Measurements from ENCODE around the gene SLF2.

The SLF2 gene

DNA sequence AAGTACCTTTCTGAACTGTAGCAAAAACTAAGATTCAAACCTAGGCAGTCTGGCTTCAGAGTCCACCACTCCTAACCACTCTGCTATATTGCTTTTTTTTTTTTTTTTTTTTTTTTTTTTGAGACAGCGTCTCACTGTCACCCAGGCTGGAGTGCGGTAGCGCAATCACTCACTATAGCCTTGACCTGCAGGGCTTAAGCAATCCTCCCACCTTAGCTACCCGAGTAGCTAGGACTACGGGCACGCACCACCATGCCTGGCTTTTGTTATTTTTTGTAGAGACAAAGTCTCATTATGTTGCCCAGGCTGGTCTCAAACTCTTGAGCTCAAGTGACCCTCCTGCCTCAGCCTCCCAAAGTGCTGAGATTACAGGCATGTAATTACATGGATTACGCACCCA is 10.1 kb upstream of the SLF2 start:
- Histone ChIP-seq H3K9ac (ENCODE audit: low read length in 2 of 2) (no peak overlapping the region), H3K4me1 (ENCODE audit: control insufficient read depth, insufficient read depth, low read length) (no peaks in the 10 kb centered on the region), H3K36me3 (ENCODE audit: control insufficient read depth in 2 of 2, insufficient read depth in 2 of 2, low read length in 2 of 2) (no peaks in the 10 kb centered on the region), H3K4me3 (ENCODE audit: low read length in 2 of 2) (no peak overlapping the region), H3K27ac (ENCODE audit: low read length) (no peak overlapping the region), H3K27me3 (ENCODE audit: control insufficient read depth in 1 of 2, insufficient read depth in 2 of 2, low read length in 2 of 2) (peaks cover 6 to 7% of the 10 kb centered on the region in 2 donors), H3K9me3 (ENCODE audit: control insufficient read depth in 2 of 2, low read length in 2 of 2) (no peaks in the 10 kb centered on the region)

DNA sequence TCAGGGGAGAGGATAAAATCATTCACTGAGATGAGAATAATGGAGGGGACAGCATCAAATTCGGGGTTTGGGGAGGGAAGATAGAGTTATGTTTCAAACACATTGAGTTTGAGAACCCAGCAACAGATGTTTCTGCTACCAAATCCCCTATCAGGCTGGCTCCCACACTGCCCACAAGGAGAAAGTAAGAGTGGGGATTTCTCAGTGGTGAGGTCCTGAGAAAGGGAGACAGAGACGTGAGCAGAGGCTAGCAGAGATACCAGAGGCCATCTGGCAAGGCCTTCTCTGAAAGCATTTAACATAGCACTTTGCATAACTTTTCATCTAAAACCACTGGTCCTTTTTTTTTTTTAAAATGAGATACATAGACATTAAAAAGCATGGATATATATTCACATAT is 7.8 kb upstream of the SLF2 start:
- Histone ChIP-seq H3K27me3 (ENCODE audit: control insufficient read depth in 1 of 2, insufficient read depth in 2 of 2, low read length in 2 of 2) (peaks cover 5 to 6% of the 10 kb centered on the region in 2 donors), H3K4me3 (ENCODE audit: low read length in 2 of 2) (no peak overlapping the region), H3K9ac (ENCODE audit: low read length in 2 of 2) (no peak overlapping the region), H3K36me3 (ENCODE audit: control insufficient read depth in 2 of 2, insufficient read depth in 2 of 2, low read length in 2 of 2) (no peaks in the 10 kb centered on the region), H3K4me1 (ENCODE audit: control insufficient read depth, insufficient read depth, low read length) (no peaks in the 10 kb centered on the region), H3K27ac (ENCODE audit: low read length) (no peak overlapping the region), H3K9me3 (ENCODE audit: control insufficient read depth in 2 of 2, low read length in 2 of 2) (no peaks in the 10 kb centered on the region)

DNA sequence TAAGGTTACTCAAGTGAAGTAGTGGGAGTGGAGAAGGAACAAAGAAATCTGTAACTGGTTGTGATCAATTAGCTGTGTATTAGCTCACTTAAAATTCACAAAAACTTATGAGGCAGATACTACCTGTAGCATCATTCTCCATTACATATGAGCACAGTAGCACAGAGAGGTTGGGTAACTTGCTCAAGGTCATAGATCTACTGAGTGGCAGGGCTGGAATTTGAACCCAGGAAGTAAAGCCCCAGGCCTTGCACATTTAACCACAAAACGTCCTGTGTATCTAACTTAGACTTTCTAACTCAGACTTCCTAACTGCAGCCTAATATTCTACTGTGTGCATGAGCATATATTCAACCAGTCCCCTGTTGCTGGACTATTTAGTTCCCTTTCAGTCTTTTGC is 5.6 kb upstream of the SLF2 start:
- Histone ChIP-seq H3K9ac (ENCODE audit: low read length in 2 of 2) (no peak overlapping the region), H3K27me3 (ENCODE audit: control insufficient read depth in 1 of 2, insufficient read depth in 2 of 2, low read length in 2 of 2) (no peaks in the 10 kb centered on the region), H3K9me3 (ENCODE audit: control insufficient read depth in 2 of 2, low read length in 2 of 2) (no peaks in the 10 kb centered on the region), H3K4me1 (ENCODE audit: control insufficient read depth, insufficient read depth, low read length) (peaks cover 5% of the 10 kb centered on the region), H3K4me3 (ENCODE audit: low read length in 2 of 2) (no peak overlapping the region), H3K27ac (ENCODE audit: low read length) (no peak overlapping the region), H3K36me3 (ENCODE audit: control insufficient read depth in 2 of 2, insufficient read depth in 2 of 2, low read length in 2 of 2) (no peaks in the 10 kb centered on the region)

DNA sequence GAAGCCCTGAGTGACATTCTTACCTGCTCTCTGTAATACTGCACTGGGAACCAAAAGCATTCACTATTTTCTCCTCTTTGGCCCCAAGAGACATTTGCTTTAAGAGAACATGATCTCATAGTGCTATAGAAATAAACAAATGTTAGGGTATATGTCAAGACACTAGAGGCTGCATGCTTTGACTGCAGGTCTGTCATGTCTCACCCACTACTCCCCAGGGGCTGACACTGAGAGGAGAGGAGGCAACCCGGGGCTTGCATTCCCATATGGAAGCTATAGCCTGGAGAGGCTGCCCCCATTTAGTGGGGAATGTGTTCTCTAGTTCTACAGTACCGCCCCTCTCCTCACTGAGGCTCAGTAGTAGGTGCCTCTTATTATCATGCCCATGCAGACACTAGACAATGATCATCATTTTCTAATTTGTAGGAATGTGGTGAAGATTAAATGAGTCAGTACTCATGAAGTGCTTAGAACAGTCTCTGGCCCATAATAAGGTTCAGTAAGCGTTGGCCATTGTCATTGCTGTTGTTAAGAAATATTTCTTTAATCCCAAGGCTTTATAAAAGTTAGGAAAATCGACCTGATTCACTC is 4.9 kb upstream of the SLF2 start:
- Histone ChIP-seq H3K4me1 (ENCODE audit: control insufficient read depth, insufficient read depth, low read length) (peaks cover 6% of the 10 kb centered on the region), H3K9ac (ENCODE audit: low read length in 2 of 2) (no peak overlapping the region), H3K4me3 (ENCODE audit: low read length in 2 of 2) (no peak overlapping the region), H3K9me3 (ENCODE audit: control insufficient read depth in 2 of 2, low read length in 2 of 2) (no peaks in the 10 kb centered on the region), H3K27ac (ENCODE audit: low read length) (no peak overlapping the region), H3K27me3 (ENCODE audit: control insufficient read depth in 1 of 2, insufficient read depth in 2 of 2, low read length in 2 of 2) (no peaks in the 10 kb centered on the region), H3K36me3 (ENCODE audit: control insufficient read depth in 2 of 2, insufficient read depth in 2 of 2, low read length in 2 of 2) (no peaks in the 10 kb centered on the region)

DNA sequence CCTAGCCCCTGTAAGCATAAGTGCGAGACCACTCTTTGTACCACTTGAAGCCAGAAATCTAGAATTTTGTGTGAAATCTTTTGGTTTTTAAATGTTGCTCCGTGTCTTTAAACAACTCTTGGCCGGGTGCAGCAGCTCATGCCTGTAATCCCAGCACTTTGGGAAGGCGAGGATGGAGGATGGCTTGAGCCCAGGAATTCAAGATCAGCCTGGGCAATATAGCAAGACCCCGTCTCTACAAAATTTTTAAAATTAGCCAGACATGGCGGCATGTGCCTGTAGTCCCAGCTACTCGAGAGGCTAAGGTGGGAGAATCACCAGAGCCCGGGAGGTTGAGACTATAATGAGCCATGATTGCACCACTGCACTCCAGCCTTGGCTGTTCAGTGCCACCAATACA is 4.4 kb upstream of the SLF2 start:
- H3K27ac ChIP-seq (ENCODE audit: low read length): no peak overlapping the region
- H3K4me1 ChIP-seq (ENCODE audit: control insufficient read depth, insufficient read depth, low read length): peaks cover 6% of the 10 kb centered on the region
- no peak overlapping the region for H3K4me3 ChIP-seq (ENCODE audit: low read length in 2 of 2)
- H3K9ac ChIP-seq (ENCODE audit: low read length in 2 of 2): no peak overlapping the region
- H3K9me3 ChIP-seq (ENCODE audit: control insufficient read depth in 2 of 2, low read length in 2 of 2): no peaks in the 10 kb centered on the region
- no peaks in the 10 kb centered on the region for H3K36me3 ChIP-seq (ENCODE audit: control insufficient read depth in 2 of 2, insufficient read depth in 2 of 2, low read length in 2 of 2)
- H3K27me3 ChIP-seq (ENCODE audit: control insufficient read depth in 1 of 2, insufficient read depth in 2 of 2, low read length in 2 of 2): no peaks in the 10 kb centered on the region

DNA sequence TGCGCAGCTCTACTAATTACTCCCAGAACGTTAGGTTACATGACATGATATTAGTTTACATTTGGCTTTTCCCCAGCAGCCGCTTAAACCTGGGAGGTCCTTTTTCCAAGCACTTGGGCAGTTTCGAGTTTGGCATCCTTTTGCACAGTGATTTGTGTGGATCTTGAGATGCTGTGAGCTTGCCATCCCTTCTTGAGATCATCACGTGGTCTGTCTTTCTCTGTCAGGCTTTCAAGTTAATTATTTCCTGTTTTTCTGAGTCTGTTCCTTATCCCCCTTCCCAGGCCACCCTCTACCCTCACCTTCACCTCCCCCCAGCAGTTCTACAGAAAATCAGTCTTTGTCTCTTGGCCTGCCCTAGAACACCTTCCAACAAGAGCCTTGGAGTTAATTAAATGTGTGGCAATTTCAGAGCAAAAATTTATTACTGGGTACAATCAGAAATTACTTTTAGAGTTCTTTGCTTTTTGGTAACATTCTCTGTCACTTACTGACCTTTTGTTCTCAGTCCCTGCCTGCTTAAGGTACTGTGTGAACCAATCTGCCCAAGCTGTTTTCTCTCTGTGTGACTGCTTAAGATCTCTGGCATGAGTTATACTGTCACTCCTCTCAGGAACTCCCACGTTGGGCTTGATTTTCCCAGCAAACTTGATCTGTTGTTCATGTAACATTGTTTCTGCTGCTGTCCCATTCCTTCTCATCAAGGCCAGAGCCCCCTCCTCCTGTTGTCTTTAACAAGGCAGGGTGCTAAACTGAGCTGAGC is 3.1 kb upstream of the SLF2 start:
- Histone ChIP-seq H3K9me3 (ENCODE audit: control insufficient read depth in 2 of 2, low read length in 2 of 2) (no peaks in the 10 kb centered on the region), H3K27me3 (ENCODE audit: control insufficient read depth in 1 of 2, insufficient read depth in 2 of 2, low read length in 2 of 2) (no peaks in the 10 kb centered on the region), H3K4me3 (ENCODE audit: low read length in 2 of 2) (no peak overlapping the region), H3K4me1 (ENCODE audit: control insufficient read depth, insufficient read depth, low read length) (peaks cover 9% of the 10 kb centered on the region), H3K27ac (ENCODE audit: low read length) (no peak overlapping the region), H3K9ac (ENCODE audit: low read length in 2 of 2) (no peak overlapping the region), H3K36me3 (ENCODE audit: control insufficient read depth in 2 of 2, insufficient read depth in 2 of 2, low read length in 2 of 2) (no peaks in the 10 kb centered on the region)

- H3K4me3 ChIP-seq (ENCODE audit: low read length in 2 of 2): no peak overlapping the region
- H3K27ac ChIP-seq (ENCODE audit: low read length): peak overlapping the region; percentile 85
- H3K9ac ChIP-seq (ENCODE audit: low read length in 2 of 2): no peak overlapping the region
- H3K9me3 ChIP-seq (ENCODE audit: control insufficient read depth in 2 of 2, low read length in 2 of 2): no peaks in the 10 kb centered on the region
- no peaks in the 10 kb centered on the region for H3K27me3 ChIP-seq (ENCODE audit: control insufficient read depth in 1 of 2, insufficient read depth in 2 of 2, low read length in 2 of 2)
- H3K36me3 ChIP-seq (ENCODE audit: control insufficient read depth in 2 of 2, insufficient read depth in 2 of 2, low read length in 2 of 2): peaks cover 0 to under 1% of the 10 kb centered on the region in 2 donors
- H3K4me1 ChIP-seq (ENCODE audit: control insufficient read depth, insufficient read depth, low read length): peaks cover 9% of the 10 kb centered on the region
These were observed 1.3 kb upstream of the SLF2 start for GRCh38 chr10:100911472-100911871.

- Histone ChIP-seq H3K9ac (ENCODE audit: low read length in 2 of 2) (peak overlapping the region; percentile 79 to 87), H3K4me1 (ENCODE audit: control insufficient read depth, insufficient read depth, low read length) (peaks cover 9% of the 10 kb centered on the region), H3K27me3 (ENCODE audit: control insufficient read depth in 1 of 2, insufficient read depth in 2 of 2, low read length in 2 of 2) (no peaks in the 10 kb centered on the region)
These were observed 654 bp upstream of the SLF2 start for GRCh38 chr10:100912013-100912604.

DNA sequence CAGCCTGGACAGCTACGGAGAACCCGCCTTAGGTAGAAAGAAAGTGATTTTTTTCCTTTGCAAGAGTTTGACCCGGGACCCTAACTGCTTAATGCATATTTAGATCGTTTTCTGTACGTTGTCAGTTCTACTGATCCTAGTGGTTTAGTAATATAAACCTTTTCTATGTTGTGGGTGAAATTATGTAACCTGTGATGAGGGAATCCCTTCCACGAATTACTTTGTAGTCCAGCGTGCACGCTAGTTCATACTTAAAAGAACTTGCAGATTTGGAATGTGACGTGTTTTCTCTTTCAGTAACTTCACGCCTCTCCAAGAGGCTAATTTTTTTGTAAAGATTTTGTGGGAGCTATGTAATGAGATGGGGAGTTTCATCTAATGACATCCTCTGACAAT is 705 bp downstream of the SLF2 start:
- Histone ChIP-seq H3K9me3 (ENCODE audit: control insufficient read depth in 2 of 2, low read length in 2 of 2) (no peaks in the 10 kb centered on the region), H3K9ac (ENCODE audit: low read length in 2 of 2) (peak overlapping the region; percentile 71 to 87), H3K27me3 (ENCODE audit: control insufficient read depth in 1 of 2, insufficient read depth in 2 of 2, low read length in 2 of 2) (no peaks in the 10 kb centered on the region), H3K36me3 (ENCODE audit: control insufficient read depth in 2 of 2, insufficient read depth in 2 of 2, low read length in 2 of 2) (peaks cover 12 to 15% of the 10 kb centered on the region in 2 donors), H3K4me1 (ENCODE audit: control insufficient read depth, insufficient read depth, low read length) (peaks cover 9% of the 10 kb centered on the region), H3K27ac (ENCODE audit: low read length) (peak overlapping the region; percentile 85), H3K4me3 (ENCODE audit: low read length in 2 of 2) (peak overlapping the region; percentile 95 to 98)

More at GRCh38 chr10:100912013-100912604, 654 bp upstream of the SLF2 start:
- Histone ChIP-seq H3K27ac (ENCODE audit: low read length) (peak overlapping the region; percentile 85), H3K9me3 (ENCODE audit: control insufficient read depth in 2 of 2, low read length in 2 of 2) (no peaks in the 10 kb centered on the region), H3K4me3 (ENCODE audit: low read length in 2 of 2) (peak overlapping the region; percentile 72 to 98), H3K36me3 (ENCODE audit: control insufficient read depth in 2 of 2, insufficient read depth in 2 of 2, low read length in 2 of 2) (peaks cover 6% of the 10 kb centered on the region in 2 donors)

GRCh38 chr10:100917071-100917470 is 4.3 kb downstream of the SLF2 start:
- no peak overlapping the region for H3K4me3 ChIP-seq (ENCODE audit: low read length in 2 of 2)
- peaks cover 5% of the 10 kb centered on the region for H3K4me1 ChIP-seq (ENCODE audit: control insufficient read depth, insufficient read depth, low read length)
- no peaks in the 10 kb centered on the region for H3K9me3 ChIP-seq (ENCODE audit: control insufficient read depth in 2 of 2, low read length in 2 of 2)
- H3K9ac ChIP-seq (ENCODE audit: low read length in 2 of 2): no peak overlapping the region
- H3K36me3 ChIP-seq (ENCODE audit: control insufficient read depth in 2 of 2, insufficient read depth in 2 of 2, low read length in 2 of 2): peaks cover 22 to 24% of the 10 kb centered on the region in 2 donors
- no peaks in the 10 kb centered on the region for H3K27me3 ChIP-seq (ENCODE audit: control insufficient read depth in 1 of 2, insufficient read depth in 2 of 2, low read length in 2 of 2)
- H3K27ac ChIP-seq (ENCODE audit: low read length): no peak overlapping the region

- Histone ChIP-seq H3K36me3 (ENCODE audit: control insufficient read depth in 2 of 2, insufficient read depth in 2 of 2, low read length in 2 of 2) (peaks cover 25 to 39% of the 10 kb centered on the region in 2 donors), H3K27me3 (ENCODE audit: control insufficient read depth in 1 of 2, insufficient read depth in 2 of 2, low read length in 2 of 2) (no peaks in the 10 kb centered on the region), H3K27ac (ENCODE audit: low read length) (no peak overlapping the region), H3K9ac (ENCODE audit: low read length in 2 of 2) (no peak overlapping the region), H3K4me1 (ENCODE audit: control insufficient read depth, insufficient read depth, low read length) (no peaks in the 10 kb centered on the region), H3K9me3 (ENCODE audit: control insufficient read depth in 2 of 2, low read length in 2 of 2) (no peaks in the 10 kb centered on the region), H3K4me3 (ENCODE audit: low read length in 2 of 2) (no peak overlapping the region)
These were observed 10.8 kb downstream of the SLF2 start for GRCh38 chr10:100923580-100923979.

All from stomach smooth muscle (tissue), 2 donors.